GM12872 (cell line): ENCODE data around the gene RAB40C.

Experiments used
- CTCF ChIP-seq: IDR thresholded peaks from 3 replicates; pipeline ENCODE4 v1.5.1; 2011; ENCODE audit warnings: low read depth, mild to moderate bottlenecking, low read length, moderate library complexity; ENCODE audit not compliant: insufficient read depth

Gene RAB40C

GRCh38 chr16:595094-595528 is 5.2 kb downstream of the RAB40C start:
- no peak for TF ChIP-seq CTCF

- no peak for TF ChIP-seq CTCF
These were observed 6.3 kb downstream of the RAB40C start for GRCh38 chr16:595942-596735.

- TF ChIP-seq CTCF = no peak
These were observed 6.8 kb downstream of the RAB40C start for GRCh38 chr16:596736-597060.

GRCh38 chr16:598823-599739 is 9.2 kb downstream of the RAB40C start:
- no peak for TF ChIP-seq CTCF

- peak; percentile 38 for TF ChIP-seq CTCF
These were observed 10.9 kb downstream of the RAB40C start for GRCh38 chr16:600781-601180.

GRCh38 chr16:603933-604332 is 14.1 kb downstream of the RAB40C start:
- no peak for TF ChIP-seq CTCF

- no peak for TF ChIP-seq CTCF
These were observed 16.9 kb downstream of the RAB40C start for GRCh38 chr16:606656-607307.
